ENCODE results near the gene NPNT.

DNA sequence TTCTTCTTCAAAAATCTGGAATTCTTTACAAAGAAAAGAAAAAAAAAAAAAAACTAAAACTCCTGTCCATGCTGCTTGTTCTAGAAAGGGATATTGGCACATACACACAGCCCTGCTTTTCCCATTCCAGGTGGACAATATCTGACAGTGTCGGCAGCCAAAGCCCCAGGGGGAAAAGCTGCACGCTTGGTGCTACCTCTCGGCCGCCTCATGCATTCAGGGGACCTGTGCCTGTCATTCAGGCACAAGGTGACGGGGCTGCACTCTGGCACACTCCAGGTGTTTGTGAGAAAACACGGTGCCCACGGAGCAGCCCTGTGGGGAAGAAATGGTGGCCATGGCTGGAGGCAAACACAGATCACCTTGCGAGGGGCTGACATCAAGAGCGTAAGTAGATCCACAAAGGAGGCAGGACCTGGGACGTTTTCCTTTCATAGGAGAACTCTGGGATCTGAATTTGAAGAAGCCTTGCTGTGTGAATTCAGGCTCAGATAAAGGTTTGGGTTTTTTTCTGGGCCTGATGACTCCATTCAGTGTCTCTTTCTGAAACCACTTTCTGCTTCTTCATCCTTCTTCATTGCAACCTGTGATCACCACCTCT is 71.9 kb downstream of the NPNT start:
- TF ChIP-seq BHLHE40 (IDR thresholded peaks at IDR 0.05; ENCODE audit: borderline replicate concordance) (no peak), SP1 (IDR thresholded peaks at IDR 0.05) (no peak), FOXK2 (IDR thresholded peaks at IDR 0.05) (no peak), FOXA1 (IDR thresholded peaks at IDR 0.05) (no peak), NFRKB (IDR thresholded peaks at IDR 0.05) (no peak), ELF4 (IDR thresholded peaks at IDR 0.05) (no peak)
